Gastroesophageal sphincter (tissue), 3 donors: ENCODE measurements around the gene NR2C2.

Source experiments
- POLR2AphosphoS5 ChIP-seq: sonication (generic); formaldehyde crosslinking; IDR thresholded peaks from one replicate; pipeline ENCODE4 v1.6.1; 2017; ENCODE audit warnings: antibody characterized with exemption
- TF ChIP-seq, protein P1 (sequence below), 4 experiments: fragments of 200-600 bp in 2 of 4; fragments of 450-650 bp in 2 of 4; sonication (generic) in 1 of 4; IDR thresholded peaks; one replicate each; pipeline ENCODE4 v1.5.1; 2017 to 2019; ENCODE audit warnings: antibody characterized with exemption in 4 of 4, mild to moderate bottlenecking in 2 of 4, moderate library complexity in 2 of 4

GRCh38 chr3:15050405-15051092, 103.2 kb downstream of the NR2C2 start:
- no peak for TF ChIP-seq POLR2AphosphoS5
- TF ChIP-seq, protein P1, sequence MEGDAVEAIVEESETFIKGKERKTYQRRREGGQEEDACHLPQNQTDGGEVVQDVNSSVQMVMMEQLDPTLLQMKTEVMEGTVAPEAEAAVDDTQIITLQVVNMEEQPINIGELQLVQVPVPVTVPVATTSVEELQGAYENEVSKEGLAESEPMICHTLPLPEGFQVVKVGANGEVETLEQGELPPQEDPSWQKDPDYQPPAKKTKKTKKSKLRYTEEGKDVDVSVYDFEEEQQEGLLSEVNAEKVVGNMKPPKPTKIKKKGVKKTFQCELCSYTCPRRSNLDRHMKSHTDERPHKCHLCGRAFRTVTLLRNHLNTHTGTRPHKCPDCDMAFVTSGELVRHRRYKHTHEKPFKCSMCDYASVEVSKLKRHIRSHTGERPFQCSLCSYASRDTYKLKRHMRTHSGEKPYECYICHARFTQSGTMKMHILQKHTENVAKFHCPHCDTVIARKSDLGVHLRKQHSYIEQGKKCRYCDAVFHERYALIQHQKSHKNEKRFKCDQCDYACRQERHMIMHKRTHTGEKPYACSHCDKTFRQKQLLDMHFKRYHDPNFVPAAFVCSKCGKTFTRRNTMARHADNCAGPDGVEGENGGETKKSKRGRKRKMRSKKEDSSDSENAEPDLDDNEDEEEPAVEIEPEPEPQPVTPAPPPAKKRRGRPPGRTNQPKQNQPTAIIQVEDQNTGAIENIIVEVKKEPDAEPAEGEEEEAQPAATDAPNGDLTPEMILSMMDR (IDR thresholded peaks at IDR 0.05): no peak
